Measurements from ENCODE around the gene BTNL8. TPM values are rescaled to one million over a fixed set of nuclear protein-coding genes. Genes with fewer than 3 reads are reported as not detected.

Gene BTNL8
- total RNA-seq, 1 donor from 2014 or later = 0.96 TPM

- DNase-seq (ENCODE audit: low spot score) = no peak
Observed at GRCh38 chr5:180959661-180960060, 60.7 kb downstream of the BTNL8 start.

- no peak for DNase-seq (ENCODE audit: low spot score)
Observed at GRCh38 chr5:180960209-180960608, 61.2 kb downstream of the BTNL8 start.

DNA sequence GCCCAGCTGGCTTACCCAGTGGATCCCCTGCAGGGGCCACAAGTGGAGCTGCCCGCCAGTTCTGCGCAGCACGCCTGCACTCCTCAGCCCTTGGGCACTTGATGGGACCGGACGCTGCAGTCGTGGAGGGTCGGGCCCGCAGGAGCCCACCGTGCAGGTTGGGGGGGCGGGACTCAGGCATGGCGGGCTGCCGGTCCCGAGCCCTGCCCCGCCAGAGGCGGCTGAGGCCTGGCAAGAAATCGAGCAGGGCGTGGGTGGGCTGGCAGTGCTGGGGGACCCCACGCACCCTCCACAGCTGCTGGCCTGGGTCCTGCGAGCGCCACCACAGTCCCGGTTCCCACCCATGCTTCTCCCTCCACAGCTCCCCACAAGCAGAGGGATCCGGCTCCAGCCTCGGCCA lies 70.4 kb downstream of the BTNL8 start:
- no peak for DNase-seq (ENCODE audit: low spot score)

DNA sequence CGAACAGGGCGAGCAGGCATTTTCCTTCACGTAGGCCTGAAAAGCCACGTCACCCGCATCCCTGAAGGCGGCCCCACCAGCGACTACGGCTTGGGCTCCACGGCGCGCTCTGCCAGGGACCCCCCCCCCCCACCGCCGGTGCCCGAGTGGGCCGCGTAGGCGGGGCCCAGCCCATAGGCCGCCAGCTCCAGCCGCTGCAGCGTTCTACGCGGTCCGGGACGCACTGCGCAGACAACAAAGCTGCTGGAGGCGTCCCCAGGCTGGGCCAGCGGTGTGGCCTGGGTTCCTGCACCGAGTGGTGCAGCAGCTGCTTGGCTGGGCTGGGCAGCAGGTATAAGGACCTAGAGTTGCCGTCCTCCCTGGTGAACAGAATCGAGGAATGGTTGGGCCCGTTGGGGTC lies 71.4 kb downstream of the BTNL8 start:
- DNase-seq (ENCODE audit: low spot score) = no peak

DNA sequence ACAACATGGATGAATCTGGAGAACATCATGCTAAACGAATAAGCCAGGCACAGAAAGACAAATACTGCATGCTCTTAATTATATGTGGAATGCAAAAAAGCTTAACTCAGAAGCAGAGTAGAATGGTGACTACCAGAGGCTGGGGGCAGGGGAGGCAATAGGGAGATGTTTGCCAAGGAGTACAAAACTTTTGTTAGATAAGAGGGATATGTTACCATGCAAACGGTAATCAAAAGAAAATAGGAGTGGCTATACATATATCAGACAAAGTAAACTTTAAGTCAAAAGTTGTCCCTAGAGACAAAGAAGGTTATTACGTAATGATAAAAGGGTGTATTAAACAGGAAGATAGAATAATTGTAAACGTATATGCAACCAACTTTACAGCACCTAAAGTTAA lies 71.9 kb downstream of the BTNL8 start:
- DNase-seq (ENCODE audit: low spot score) = no peak

- DNase-seq (ENCODE audit: low spot score) = no peak
Observed at GRCh38 chr5:180974612-180975315, 75.8 kb downstream of the BTNL8 start.

- DNase-seq (ENCODE audit: low spot score) = no peak
Observed at GRCh38 chr5:180975338-180975737, 76.4 kb downstream of the BTNL8 start.

DNA sequence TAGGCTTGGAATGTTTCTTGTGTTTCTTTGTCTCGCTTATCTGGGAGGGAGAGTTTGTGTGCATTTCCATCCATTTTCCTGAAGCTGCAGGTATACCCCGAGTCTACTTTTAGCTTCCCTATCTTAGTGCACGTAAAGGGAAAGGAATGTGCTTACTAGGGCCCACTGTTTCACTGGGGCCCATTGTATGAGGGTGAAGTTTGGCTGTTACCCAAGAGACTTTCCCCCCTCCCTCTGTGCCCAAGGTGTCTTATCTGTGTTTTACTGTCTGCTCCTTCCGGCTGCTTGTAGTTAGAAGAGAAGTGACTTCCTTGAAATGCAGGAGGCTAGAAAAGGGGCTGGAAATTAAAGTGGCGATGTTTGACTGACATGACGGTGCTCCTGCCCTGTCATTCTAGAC lies 77.6 kb downstream of the BTNL8 start:
- DNase-seq (ENCODE audit: low spot score) = no peak

DNA sequence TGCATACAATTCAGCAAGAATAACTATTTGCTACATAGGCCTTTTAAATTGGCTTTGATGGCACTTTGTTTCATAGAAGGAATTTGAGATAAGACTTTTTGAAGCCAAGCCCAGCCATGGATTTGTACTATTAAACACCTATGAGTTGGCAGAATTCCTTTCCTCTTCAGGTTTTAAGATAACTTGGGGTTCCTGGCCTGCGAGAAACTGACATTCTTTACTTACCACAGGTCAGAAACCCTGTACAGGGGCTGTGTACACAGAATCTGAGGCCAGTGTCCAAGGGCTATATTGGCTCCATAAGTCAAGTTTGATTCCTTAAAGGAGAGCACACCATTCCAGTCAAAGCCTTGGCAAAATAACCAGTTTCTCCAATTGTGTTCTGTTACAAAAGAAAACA lies 78.9 kb downstream of the BTNL8 start:
- no peak for DNase-seq (ENCODE audit: low spot score)

DNA sequence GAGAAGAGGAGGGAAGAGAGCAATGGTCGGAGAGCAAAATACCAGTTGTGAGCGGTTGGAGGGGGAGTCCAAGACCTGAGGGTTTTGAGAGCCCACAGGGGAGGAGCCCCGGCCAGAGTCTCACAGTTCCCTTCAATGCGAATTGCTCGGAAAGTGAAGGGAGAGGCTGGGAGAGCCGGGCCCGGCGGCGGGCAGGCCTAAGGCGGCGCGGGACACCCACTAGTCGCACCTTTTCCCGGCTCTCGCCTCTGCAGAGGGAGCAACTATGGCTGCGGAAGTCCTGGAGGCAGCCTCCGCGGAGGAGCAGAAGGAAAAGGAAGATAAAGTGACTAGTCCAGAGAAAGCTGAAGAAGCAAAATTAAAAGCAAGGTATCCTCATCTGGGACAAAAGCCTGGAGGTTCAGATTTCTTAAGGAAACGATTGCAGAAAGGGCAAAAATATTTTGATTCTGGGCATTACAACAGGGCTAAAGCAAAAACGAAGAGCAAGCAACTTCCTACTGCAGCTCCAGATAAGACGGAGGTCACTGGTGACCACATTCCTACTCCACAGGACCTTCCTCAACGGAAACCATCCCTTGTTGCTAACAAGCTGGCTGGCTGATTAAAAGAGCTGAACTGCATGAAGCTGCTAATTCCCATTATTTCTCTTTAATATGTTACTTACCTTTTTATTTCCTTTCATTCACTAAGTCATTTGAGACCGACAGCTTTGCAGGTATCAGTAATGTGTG lies 83.2 kb downstream of the BTNL8 start:
- no peak for DNase-seq (ENCODE audit: low spot score)

- DNase-seq (ENCODE audit: low spot score) = no peak
Observed at GRCh38 chr5:180988016-180988415, 89.1 kb downstream of the BTNL8 start.

DNA sequence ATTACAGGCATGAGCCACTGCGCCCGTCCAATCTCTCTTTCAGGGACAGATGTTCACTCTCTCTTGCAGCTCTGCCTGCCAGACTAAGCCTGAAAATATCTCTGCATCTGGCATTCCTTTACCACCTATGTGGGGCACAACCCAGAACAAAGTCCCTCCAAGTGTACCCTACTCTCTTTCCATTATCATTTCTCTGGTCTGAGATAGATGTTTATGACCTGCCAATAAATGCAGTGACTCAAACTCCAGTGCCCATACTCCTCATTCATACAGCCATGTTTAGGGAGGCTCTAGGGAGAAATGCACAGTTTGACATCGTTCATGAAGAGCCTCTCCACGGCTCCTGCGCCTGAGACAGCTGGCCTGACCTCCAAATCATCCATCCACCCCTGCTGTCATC lies 89.6 kb downstream of the BTNL8 start, which contains the start of gene BTNL3:
TSS of gene BTNL3 (plus strand) at position 255 of the 400 bp plus-strand sequence. CDS start 183 bp downstream, outside the sequence.
- no peak for DNase-seq (ENCODE audit: low spot score)

DNA sequence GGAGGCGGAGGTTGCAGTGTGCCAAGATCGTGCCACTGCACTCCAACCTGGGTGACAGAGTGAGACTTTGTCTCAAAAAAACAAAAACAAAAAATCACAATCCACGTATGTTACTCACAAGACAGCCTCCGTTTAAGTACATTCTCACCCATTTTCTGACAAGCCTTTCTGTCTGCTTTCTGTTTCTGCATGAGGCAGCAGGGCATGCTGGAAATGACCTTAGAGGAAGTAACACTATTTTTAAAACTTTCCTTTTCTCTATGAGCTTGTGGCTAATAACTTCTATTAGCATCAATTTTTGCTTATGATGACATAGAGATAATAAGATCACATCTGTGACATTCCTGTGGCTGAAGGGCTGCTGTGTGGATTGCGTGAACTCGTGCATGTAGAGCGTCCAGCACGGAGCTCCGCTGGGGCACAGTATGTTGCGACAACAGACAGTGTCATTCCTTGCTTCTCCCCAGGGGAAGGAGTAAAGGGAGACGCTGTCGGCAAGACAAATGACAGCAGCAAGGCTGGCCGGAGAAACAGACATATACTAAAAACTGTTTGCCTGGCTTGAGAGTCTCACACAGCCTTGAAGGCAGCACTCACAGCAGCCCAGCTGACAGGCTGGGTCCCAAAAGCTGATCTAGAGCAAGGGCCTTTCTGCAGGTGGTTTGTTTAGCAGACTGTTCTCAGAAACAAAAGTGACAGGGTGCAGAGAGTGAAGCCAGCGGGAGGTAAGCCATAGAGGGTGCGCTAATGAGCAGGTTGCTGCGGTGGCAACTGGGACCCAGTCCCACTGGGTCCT lies 91.3 kb downstream of the BTNL8 start:
- no peak for DNase-seq (ENCODE audit: low spot score)

DNA sequence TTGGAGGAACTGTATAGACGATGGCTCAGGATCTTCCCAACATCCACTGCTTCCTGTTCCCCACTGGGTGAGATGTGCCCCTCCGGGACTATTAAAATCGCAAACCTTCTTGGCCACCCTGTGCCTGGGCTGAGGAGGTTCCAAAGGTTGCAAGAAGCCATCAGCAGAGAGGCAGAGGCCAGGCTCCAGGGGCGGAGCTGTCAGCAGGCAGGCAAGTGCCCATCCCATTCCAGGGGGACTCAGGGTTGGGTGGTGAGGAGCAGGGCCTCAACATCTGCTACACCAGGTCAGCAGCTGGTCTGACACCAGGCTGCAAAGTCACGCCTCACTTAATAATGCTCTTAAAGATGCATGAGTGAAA lies 91.9 kb downstream of the BTNL8 start:
- DNase-seq (ENCODE audit: low spot score) = no peak

Other genes with a start within 250 kb of the BTNL8 start
- gene FLT4, start 249.6 kb upstream of the BTNL8 start, total RNA-seq = 26.8 TPM
- not detected for gene OR2Y1, start 159.1 kb upstream of the BTNL8 start, total RNA-seq
- gene MGAT1, start 96.4 kb upstream of the BTNL8 start, total RNA-seq = 380 TPM
- gene ZFP62, start 37.9 kb upstream of the BTNL8 start, total RNA-seq = 9.1 TPM
- 0.29 TPM for gene BTNL3, start 89.7 kb downstream of the BTNL8 start, total RNA-seq
- gene BTNL9, start 141.1 kb downstream of the BTNL8 start, total RNA-seq = 407 TPM
- gene OR2V1, start 232.0 kb downstream of the BTNL8 start, total RNA-seq = not detected
- not detected for gene OR2V2, start 248.4 kb downstream of the BTNL8 start, total RNA-seq